Colon (tissue), 2 donors: Measurements from ENCODE around the gene RASL10A.

Source experiments
- FAIRE-seq: peaks from 2 replicates; lab custom pipeline; 2012; peaks lifted over from hg19 to GRCh38; lab: Jason Lieb, UNC
- donor health status: control.
- donor health status: control.

Gene RASL10A

GRCh38 chr22:29267858-29268510 is 47.5 kb downstream of the RASL10A start, which contains the start of the genes EWSR1 and RHBDD3:
TSS of gene EWSR1 (plus strand) at chr22:29268268. CDS start at chr22:29268337, 69 bp downstream.
TSS of gene RHBDD3 (minus strand) at chr22:29267981. CDS start at chr22:29265626, 2,355 bp downstream.
- FAIRE-seq: no peak

DNA sequence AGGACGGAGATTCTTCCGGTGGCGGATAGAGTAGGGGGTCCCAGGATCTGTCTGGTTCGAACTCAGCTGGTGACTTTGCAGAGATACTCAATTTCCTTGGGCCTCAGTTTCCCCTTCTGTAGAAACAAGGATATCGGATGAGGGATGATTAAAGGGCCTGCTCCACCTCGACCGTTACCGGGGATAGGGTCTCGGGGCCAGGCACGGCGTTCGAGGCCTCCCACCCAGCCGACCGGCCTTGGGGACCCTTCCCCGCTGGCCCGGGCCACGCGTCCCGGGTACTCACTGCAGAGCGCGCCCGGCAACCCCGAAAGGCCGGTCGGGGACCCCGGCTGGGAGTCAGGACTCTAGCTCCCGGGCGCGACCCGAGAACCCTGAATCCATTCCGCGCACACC is 48.0 kb downstream of the RASL10A start:
- no peak for FAIRE-seq

GRCh38 chr22:29266564-29267461 is 48.7 kb downstream of the RASL10A start:
- no peak for FAIRE-seq

DNA sequence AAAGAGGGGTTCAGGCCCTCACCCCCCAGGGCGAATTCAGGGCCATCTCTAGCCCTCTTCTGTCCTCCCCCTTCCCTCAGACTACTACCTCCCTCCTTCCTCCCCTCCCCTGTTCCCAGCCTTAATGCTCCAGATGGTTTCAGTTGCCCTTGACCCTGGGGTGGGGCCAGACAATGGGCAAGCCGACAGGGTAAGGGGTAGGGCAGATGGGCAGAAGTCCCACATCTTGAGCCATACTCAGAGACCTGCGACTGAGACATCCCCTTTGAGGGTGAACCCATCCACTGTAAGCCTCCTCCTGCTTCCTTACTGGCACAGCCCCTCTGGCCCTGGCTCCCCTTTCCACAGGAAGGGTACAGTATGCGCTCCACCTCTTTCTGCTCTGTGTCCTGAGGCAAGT is 49.6 kb downstream of the RASL10A start:
- FAIRE-seq: no peak

DNA sequence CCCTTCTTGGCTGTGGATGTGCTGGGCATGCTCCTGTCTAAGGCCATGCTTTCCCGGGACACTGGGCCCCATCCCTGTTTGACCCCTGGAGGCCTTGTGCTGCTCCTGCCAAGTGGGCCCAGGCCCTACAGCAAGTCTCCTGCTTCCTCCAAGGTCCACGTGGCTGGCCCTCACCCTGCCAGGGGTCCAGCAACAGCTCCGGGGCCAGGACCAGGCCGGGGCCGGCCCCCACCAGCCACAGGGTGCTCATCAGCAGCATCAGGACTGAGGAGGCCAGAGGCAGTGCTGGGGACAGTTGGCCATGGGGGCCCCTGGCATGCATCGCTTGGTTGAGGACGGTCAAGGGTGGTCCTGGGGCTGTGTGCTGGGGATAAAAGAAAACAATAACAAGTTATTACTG is 50.2 kb downstream of the RASL10A start:
- no peak for FAIRE-seq

DNA sequence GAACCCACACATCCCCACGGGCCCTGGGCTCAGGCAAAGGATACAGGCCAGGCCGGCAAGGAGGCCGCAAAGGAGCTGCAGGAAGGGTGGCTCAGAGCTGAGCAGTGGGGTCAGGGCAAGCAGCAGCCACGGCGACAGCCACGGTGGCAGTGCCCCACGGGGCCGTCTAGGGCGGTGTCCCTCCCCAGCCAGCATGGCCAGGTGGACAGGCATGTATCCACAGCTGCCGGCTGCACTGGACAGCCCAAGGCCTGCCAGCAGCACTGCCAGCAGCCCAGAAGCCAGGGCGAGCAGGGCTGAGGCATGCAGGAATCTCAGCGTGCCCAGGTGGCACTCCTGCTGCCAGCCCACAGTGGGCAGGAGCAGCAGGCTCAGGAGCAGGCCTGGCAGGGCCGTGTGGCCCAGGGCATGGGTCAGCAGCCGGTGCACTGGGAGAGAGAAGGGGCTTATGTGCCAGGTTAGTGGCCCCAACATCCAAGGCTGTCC is 51.7 kb downstream of the RASL10A start:
- FAIRE-seq: no peak
